HepG2 (cell line): ENCODE results near the gene EPB41L2. TPM values are rescaled to one million over a fixed set of nuclear protein-coding genes. Genes with fewer than 3 reads are reported as not detected.

Experiments
- ATM ChIP-seq: fragments of 450-650 bp; IDR thresholded peaks from 2 replicates; pipeline ENCODE4 v1.7.1; 2017; ENCODE audit warnings: mild to moderate bottlenecking, borderline replicate concordance
- BRCA1 ChIP-seq: sonication (generic); formaldehyde crosslinking; IDR thresholded peaks from 2 replicates; pipeline ENCODE4 v1.4.0; 2020; ENCODE audit warnings: missing genetic modification reagents
- CAMTA2 ChIP-seq: sonication (generic); formaldehyde crosslinking; IDR thresholded peaks from 2 replicates; pipeline ENCODE4 v1.4.0; 2020; ENCODE audit warnings: mild to moderate bottlenecking, missing genetic modification reagents, borderline replicate concordance
- ETV5 ChIP-seq: IDR thresholded peaks from 2 replicates; pipeline ENCODE4 v1.6.1; 2018; ENCODE audit warnings: missing biosample characterization, missing genetic modification reagents, inconsistent platforms, borderline replicate concordance
- JUN ChIP-seq: sonication (generic); formaldehyde crosslinking; IDR thresholded peaks from 2 replicates; pipeline ENCODE4 v1.4.0; 2020; ENCODE audit warnings: mild to moderate bottlenecking, missing genetic modification reagents
- JUNB ChIP-seq: sonication (generic); formaldehyde crosslinking; IDR thresholded peaks from 2 replicates; pipeline ENCODE4 v1.8.0; 2022; ENCODE audit warnings: missing genetic modification reagents, mild to moderate bottlenecking, borderline replicate concordance
- KLF13 ChIP-seq: sonication (generic); formaldehyde crosslinking; IDR thresholded peaks from 2 replicates; pipeline ENCODE4 v1.4.0; 2020; ENCODE audit warnings: mild to moderate bottlenecking, missing genetic modification reagents
- KLF16 ChIP-seq, 2 experiments: sonication (generic) in 1 of 2; formaldehyde crosslinking in 1 of 2; IDR thresholded peaks; 2 replicates each; pipeline versions ENCODE4 v1.6.1 to v1.8.0; 2016 to 2023; ENCODE audit warnings: missing genetic modification reagents in 2 of 2, missing compliant biosample characterization in 1 of 2
- MTA3 ChIP-seq: sonication (generic); formaldehyde crosslinking; IDR thresholded peaks from 2 replicates; pipeline ENCODE4 v1.4.0; 2020; ENCODE audit warnings: missing genetic modification reagents
- TEAD2 ChIP-seq: sonication (generic); formaldehyde crosslinking; IDR thresholded peaks from 2 replicates; pipeline ENCODE4 v1.9.0; 2021; ENCODE audit warnings: missing genetic modification reagents
- YEATS2 ChIP-seq: sonication (generic); formaldehyde crosslinking; IDR thresholded peaks from 2 replicates; pipeline ENCODE4 v1.4.0; 2020; ENCODE audit warnings: missing genetic modification reagents, borderline replicate concordance
- ZFP1 ChIP-seq: IDR thresholded peaks from 2 replicates; pipeline ENCODE4 v1.6.1; 2016
- ZFP36L1 ChIP-seq: sonication (generic); formaldehyde crosslinking; IDR thresholded peaks from 2 replicates; pipeline ENCODE4 v1.8.0; 2022; ENCODE audit warnings: mild to moderate bottlenecking, missing genetic modification reagents, moderate library complexity
- ZNF317 ChIP-seq: sonication (generic); formaldehyde crosslinking; IDR thresholded peaks from 2 replicates; pipeline ENCODE4 v1.5.0; 2020; ENCODE audit warnings: mild to moderate bottlenecking, missing genetic modification reagents
- ZNF558 ChIP-seq: sonication (generic); formaldehyde crosslinking; IDR thresholded peaks from 2 replicates; pipeline ENCODE4 v1.9.0; 2022; ENCODE audit warnings: mild to moderate bottlenecking, missing genetic modification reagents, borderline replicate concordance
- ZNF839 ChIP-seq: sonication (generic); formaldehyde crosslinking; IDR thresholded peaks from 2 replicates; pipeline ENCODE4 v1.4.0; 2020; ENCODE audit warnings: missing genetic modification reagents, mild to moderate bottlenecking, borderline replicate concordance
- polyA plus RNA-seq, 8 experiments: library from polyadenylated mRNA; depleted of rRNA in 3 of 8; stranded (reverse) in 7 of 8; unstranded in 1 of 8; fragments of >200 nt; fragmentation: Illumina TruSeq in 4 of 8; extraction: Trizol in 4 of 8; gene quantifications; 2 replicates each; pipeline versions ENCODE4 v1.2.1 to v1.2.3, GENCODE V29; 2011 to 2016; ENCODE audit warnings: low read depth in 4 of 8, missing spikeins in 1 of 8, mixed read lengths in 1 of 8; ENCODE audit not compliant: insufficient read depth in 1 of 8
- total RNA-seq, 5 experiments: library from RNA; depleted of rRNA; stranded (reverse); fragments of >200 nt; fragmentation: Illumina TruSeq; extraction: Trizol; gene quantifications; 2 replicates each; pipeline ENCODE4 v1.2.3, GENCODE V29; 2016; ENCODE audit warnings: low read depth in 1 of 5
- TF ChIP-seq, protein P1 (sequence below): IDR thresholded peaks from 2 replicates; pipeline ENCODE4 v1.4.0; 2020; ENCODE audit warnings: mild to moderate bottlenecking, missing genetic modification reagents
- TF ChIP-seq, protein P2 (sequence below): sonication (generic); formaldehyde crosslinking; IDR thresholded peaks from 2 replicates; pipeline ENCODE4 v1.9.0; 2021; ENCODE audit warnings: missing genetic modification reagents, borderline replicate concordance
- TF ChIP-seq, protein P3 (sequence below): sonication (generic); formaldehyde crosslinking; IDR thresholded peaks from 2 replicates; pipeline ENCODE4 v1.5.0; 2020; ENCODE audit warnings: mild to moderate bottlenecking, low read depth, missing genetic modification reagents, borderline replicate concordance
- TF ChIP-seq, protein P4 (sequence below): sonication (generic); formaldehyde crosslinking; IDR thresholded peaks from 2 replicates; pipeline ENCODE4 v1.5.1; 2020; ENCODE audit warnings: mild to moderate bottlenecking, missing genetic modification reagents, moderate library complexity

Gene EPB41L2
- total and polyA plus RNA-seq, 2 of the 13 experiments (the other 11 are each of a cell fraction or from before 2014, with no cell fraction given): 41.7 to 56.4 TPM

DNA sequence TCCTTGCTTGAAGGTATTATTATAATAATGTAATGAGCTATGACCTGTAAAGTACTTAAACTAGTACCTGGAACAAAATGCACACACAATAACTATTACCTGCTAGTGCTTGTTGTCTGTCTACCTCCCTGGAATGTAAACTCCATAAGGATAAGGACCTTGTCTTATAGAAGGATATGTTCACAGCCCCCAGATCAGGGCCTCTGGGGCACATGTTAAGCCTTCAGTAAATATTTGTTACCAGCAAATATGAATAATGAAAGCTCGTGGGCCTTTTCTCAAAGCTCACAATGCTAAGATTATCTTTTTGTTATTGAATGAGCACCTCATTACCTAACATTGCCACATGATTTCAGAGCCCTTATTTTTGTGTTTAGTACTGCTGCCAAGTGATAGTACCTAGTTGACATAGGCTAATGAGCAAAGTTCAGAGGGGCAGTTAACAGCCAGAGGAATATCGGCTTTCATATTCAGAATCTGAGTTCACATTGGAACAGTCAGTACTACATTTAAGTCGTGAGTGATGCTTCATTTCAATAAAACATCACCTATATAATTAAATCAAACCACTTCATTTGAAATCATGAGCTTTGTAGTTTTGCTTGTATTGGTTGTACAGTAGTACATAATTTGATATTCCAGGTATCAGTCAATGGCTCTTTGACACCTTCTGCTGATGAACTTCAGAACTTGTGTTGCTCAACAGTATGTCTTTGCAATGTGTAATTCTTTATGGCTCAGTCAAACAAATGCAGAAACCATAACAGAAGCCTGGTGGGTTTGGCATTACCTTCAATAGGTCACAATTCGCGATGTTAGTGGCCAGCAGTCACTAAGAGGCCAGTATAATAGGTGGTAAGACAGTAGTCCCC lies 247.6 kb downstream of the EPB41L2 start (continued):
- TF ChIP-seq KLF13 (CRISPR knock-in tag) (no peak), MTA3 (CRISPR knock-in tag) (no peak), ZNF317 (peak; percentile 92), ZFP1 (CRISPR knock-in tag) (peak; percentile 72; the same call in 1 of the 2 replicates), ATM (no peak), ZFP36L1 (CRISPR knock-in tag) (peak; percentile 81; the same call in 1 of the 2 replicates), YEATS2 (CRISPR knock-in tag) (no peak; the same call in 1 of the 2 replicates), ETV5 (CRISPR knock-in tag) (peak; percentile 58; the same call in 1 of the 2 replicates), ZNF839 (CRISPR knock-in tag) (no peak), TEAD2 (CRISPR knock-in tag) (no peak), JUN (CRISPR knock-in tag) (peak; percentile 84; the same call in 1 of the 2 replicates), KLF16 (CRISPR knock-in tag; IDR thresholded peaks at IDR 0.05) (peak in 1 of 2 experiments; percentile 75; a peak in 1 of 4 replicates), JUNB (CRISPR knock-in tag) (no peak), CAMTA2 (CRISPR knock-in tag) (no peak), BRCA1 (CRISPR knock-in tag) (no peak; the same call in 1 of the 2 replicates), ZNF558 (CRISPR knock-in tag) (no peak; the same call in 1 of the 2 replicates)
- TF ChIP-seq, protein P1, sequence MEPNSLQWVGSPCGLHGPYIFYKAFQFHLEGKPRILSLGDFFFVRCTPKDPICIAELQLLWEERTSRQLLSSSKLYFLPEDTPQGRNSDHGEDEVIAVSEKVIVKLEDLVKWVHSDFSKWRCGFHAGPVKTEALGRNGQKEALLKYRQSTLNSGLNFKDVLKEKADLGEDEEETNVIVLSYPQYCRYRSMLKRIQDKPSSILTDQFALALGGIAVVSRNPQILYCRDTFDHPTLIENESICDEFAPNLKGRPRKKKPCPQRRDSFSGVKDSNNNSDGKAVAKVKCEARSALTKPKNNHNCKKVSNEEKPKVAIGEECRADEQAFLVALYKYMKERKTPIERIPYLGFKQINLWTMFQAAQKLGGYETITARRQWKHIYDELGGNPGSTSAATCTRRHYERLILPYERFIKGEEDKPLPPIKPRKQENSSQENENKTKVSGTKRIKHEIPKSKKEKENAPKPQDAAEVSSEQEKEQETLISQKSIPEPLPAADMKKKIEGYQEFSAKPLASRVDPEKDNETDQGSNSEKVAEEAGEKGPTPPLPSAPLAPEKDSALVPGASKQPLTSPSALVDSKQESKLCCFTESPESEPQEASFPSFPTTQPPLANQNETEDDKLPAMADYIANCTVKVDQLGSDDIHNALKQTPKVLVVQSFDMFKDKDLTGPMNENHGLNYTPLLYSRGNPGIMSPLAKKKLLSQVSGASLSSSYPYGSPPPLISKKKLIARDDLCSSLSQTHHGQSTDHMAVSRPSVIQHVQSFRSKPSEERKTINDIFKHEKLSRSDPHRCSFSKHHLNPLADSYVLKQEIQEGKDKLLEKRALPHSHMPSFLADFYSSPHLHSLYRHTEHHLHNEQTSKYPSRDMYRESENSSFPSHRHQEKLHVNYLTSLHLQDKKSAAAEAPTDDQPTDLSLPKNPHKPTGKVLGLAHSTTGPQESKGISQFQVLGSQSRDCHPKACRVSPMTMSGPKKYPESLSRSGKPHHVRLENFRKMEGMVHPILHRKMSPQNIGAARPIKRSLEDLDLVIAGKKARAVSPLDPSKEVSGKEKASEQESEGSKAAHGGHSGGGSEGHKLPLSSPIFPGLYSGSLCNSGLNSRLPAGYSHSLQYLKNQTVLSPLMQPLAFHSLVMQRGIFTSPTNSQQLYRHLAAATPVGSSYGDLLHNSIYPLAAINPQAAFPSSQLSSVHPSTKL: peak; percentile 98
- TF ChIP-seq, protein P2, sequence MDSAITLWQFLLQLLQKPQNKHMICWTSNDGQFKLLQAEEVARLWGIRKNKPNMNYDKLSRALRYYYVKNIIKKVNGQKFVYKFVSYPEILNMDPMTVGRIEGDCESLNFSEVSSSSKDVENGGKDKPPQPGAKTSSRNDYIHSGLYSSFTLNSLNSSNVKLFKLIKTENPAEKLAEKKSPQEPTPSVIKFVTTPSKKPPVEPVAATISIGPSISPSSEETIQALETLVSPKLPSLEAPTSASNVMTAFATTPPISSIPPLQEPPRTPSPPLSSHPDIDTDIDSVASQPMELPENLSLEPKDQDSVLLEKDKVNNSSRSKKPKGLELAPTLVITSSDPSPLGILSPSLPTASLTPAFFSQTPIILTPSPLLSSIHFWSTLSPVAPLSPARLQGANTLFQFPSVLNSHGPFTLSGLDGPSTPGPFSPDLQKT (CRISPR knock-in tag): no peak
- TF ChIP-seq, protein P3, sequence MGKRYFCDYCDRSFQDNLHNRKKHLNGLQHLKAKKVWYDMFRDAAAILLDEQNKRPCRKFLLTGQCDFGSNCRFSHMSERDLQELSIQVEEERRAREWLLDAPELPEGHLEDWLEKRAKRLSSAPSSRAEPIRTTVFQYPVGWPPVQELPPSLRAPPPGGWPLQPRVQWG (CRISPR knock-in tag): no peak
- TF ChIP-seq, protein P4, sequence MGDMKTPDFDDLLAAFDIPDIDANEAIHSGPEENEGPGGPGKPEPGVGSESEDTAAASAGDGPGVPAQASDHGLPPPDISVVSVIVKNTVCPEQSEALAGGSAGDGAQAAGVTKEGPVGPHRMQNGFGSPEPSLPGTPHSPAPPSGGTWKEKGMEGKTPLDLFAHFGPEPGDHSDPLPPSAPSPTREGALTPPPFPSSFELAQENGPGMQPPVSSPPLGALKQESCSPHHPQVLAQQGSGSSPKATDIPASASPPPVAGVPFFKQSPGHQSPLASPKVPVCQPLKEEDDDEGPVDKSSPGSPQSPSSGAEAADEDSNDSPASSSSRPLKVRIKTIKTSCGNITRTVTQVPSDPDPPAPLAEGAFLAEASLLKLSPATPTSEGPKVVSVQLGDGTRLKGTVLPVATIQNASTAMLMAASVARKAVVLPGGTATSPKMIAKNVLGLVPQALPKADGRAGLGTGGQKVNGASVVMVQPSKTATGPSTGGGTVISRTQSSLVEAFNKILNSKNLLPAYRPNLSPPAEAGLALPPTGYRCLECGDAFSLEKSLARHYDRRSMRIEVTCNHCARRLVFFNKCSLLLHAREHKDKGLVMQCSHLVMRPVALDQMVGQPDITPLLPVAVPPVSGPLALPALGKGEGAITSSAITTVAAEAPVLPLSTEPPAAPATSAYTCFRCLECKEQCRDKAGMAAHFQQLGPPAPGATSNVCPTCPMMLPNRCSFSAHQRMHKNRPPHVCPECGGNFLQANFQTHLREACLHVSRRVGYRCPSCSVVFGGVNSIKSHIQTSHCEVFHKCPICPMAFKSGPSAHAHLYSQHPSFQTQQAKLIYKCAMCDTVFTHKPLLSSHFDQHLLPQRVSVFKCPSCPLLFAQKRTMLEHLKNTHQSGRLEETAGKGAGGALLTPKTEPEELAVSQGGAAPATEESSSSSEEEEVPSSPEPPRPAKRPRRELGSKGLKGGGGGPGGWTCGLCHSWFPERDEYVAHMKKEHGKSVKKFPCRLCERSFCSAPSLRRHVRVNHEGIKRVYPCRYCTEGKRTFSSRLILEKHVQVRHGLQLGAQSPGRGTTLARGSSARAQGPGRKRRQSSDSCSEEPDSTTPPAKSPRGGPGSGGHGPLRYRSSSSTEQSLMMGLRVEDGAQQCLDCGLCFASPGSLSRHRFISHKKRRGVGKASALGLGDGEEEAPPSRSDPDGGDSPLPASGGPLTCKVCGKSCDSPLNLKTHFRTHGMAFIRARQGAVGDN (CRISPR knock-in tag): no peak
